GM23338 (cell line): Measurements from ENCODE around the gene CBLIF. TPM values are rescaled to one million over a fixed set of nuclear protein-coding genes. Genes with fewer than 3 reads are reported as not detected.

Source experiments
- ATAC-seq: fragments of 200-7000 bp; cut with Tn5 transposase; 3 replicates; pipeline ENCODE4 v1.9.1; 2020
- DNase-seq: peaks from one replicate; pipeline ENCODE4 v3.0.0-alpha.2; 2015; ENCODE audit warnings: low spot score
- H2AFZ ChIP-seq: fragments of 200-600 bp; sonication (generic); 2 replicates; pipeline ENCODE4 v1.8.0; 2016; ENCODE audit warnings: antibody characterized with exemption, mild to moderate bottlenecking, moderate library complexity
- H3F3A ChIP-seq: fragments of 200-600 bp; sonication (generic); replicated peaks from 2 replicates; pipeline ENCODE4 v1.8.0; 2017; ENCODE audit warnings: antibody characterized with exemption, mixed run types, low read depth
- H3K27ac ChIP-seq: fragments of 200-600 bp; sonication (generic); 2 replicates; pipeline ENCODE4 v1.6.1; 2016; ENCODE audit warnings: low read depth
- H3K27me3 ChIP-seq: fragments of 200-600 bp; sonication (generic); 2 replicates; pipeline ENCODE4 v1.8.0; 2016; ENCODE audit warnings: mild to moderate bottlenecking, mixed run types, moderate library complexity; ENCODE audit not compliant: insufficient read depth
- H3K36me3 ChIP-seq: fragments of 200-600 bp; sonication (generic); 2 replicates; pipeline ENCODE4 v1.8.0; 2016; ENCODE audit warnings: mild to moderate bottlenecking; ENCODE audit not compliant: insufficient read depth
- H3K4me1 ChIP-seq: fragments of 200-600 bp; sonication (generic); 2 replicates; pipeline ENCODE4 v1.8.0; 2016; ENCODE audit warnings: mild to moderate bottlenecking, moderate library complexity; ENCODE audit not compliant: insufficient read depth
- H3K4me2 ChIP-seq: fragments of 200-600 bp; sonication (generic); 2 replicates; pipeline ENCODE4 v1.7.1; 2017; ENCODE audit warnings: mixed run types
- H3K4me3 ChIP-seq: fragments of 200-600 bp; sonication (generic); 2 replicates; pipeline ENCODE4 v1.6.1; 2016; ENCODE audit warnings: mixed run types
- H3K79me2 ChIP-seq: fragments of 200-600 bp; sonication (generic); replicated peaks from 2 replicates; pipeline ENCODE4 v1.8.0; 2017; ENCODE audit warnings: mild to moderate bottlenecking; ENCODE audit not compliant: insufficient read depth
- H3K9me2 ChIP-seq: fragments of 200-600 bp; sonication (generic); 2 replicates; pipeline ENCODE4 v1.8.0; 2017; ENCODE audit not compliant: insufficient read depth
- H4K20me1 ChIP-seq: fragments of 200-600 bp; sonication (generic); replicated peaks from 2 replicates; pipeline ENCODE4 v1.8.0; 2017; ENCODE audit warnings: mild to moderate bottlenecking; ENCODE audit not compliant: insufficient read depth
- H3K27ac Mint-ChIP-seq: 2 replicates; pipeline ENCODE4 v1.8.0; 2020; ENCODE audit warnings: inconsistent platforms, mild to moderate bottlenecking, moderate library complexity, mixed read lengths
- H3K27me3 Mint-ChIP-seq: 3 replicates; pipeline ENCODE4 v1.8.0; 2022; ENCODE audit warnings: low read depth, mild to moderate bottlenecking, moderate library complexity, mixed read lengths, inconsistent platforms; ENCODE audit not compliant: insufficient read depth, poor library complexity
- H3K36me3 Mint-ChIP-seq: 3 replicates; pipeline ENCODE4 v1.8.0; 2021; ENCODE audit warnings: low read depth, mild to moderate bottlenecking, inconsistent platforms, moderate library complexity, mixed read lengths
- H3K4me1 Mint-ChIP-seq: 3 replicates; pipeline ENCODE4 v1.8.0; 2020; ENCODE audit warnings: mild to moderate bottlenecking, inconsistent platforms, mixed read lengths
- H3K4me3 Mint-ChIP-seq: 3 replicates; pipeline ENCODE4 v1.8.0; 2021; ENCODE audit warnings: moderate library complexity, mild to moderate bottlenecking, inconsistent platforms, mixed read lengths
- H3K9me3 Mint-ChIP-seq: 3 replicates; pipeline ENCODE4 v1.8.0; 2020; ENCODE audit warnings: moderate library complexity, mild to moderate bottlenecking, inconsistent platforms, mixed read lengths
- CREB1 ChIP-seq: fragments of 250-450 bp; sonication (Bioruptor Pico); IDR thresholded peaks from 2 replicates; pipeline ENCODE4 v1.5.0; 2020; ENCODE audit warnings: low read depth, mild to moderate bottlenecking, moderate library complexity
- CTCF ChIP-seq, 2 experiments: fragments of 200-600 bp in 1 of 2; sonication (generic) in 1 of 2; conservative IDR thresholded peaks; 2 replicates each; pipeline versions ENCODE4 v1.5.1 to v1.6.1; 2016 to 2017; ENCODE audit warnings: antibody characterized with exemption in 2 of 2, low read depth in 2 of 2, mild to moderate bottlenecking in 2 of 2, moderate library complexity in 1 of 2
- ETS1 ChIP-seq: IDR thresholded peaks from 2 replicates; pipeline ENCODE4 v1.6.1; 2016; ENCODE audit warnings: antibody characterized with exemption
- EZH2 ChIP-seq: fragments of 200-600 bp; sonication (generic); IDR thresholded peaks from one replicate; pipeline ENCODE4 v1.8.0; 2017; ENCODE audit warnings: antibody characterized with exemption, mild to moderate bottlenecking, low read depth; ENCODE audit not compliant: unreplicated experiment
- EZH2phosphoT487 ChIP-seq: fragments of 200-600 bp; sonication (generic); IDR thresholded peaks from one replicate; pipeline ENCODE4 v1.8.1; 2018; ENCODE audit warnings: antibody characterized with exemption; ENCODE audit not compliant: unreplicated experiment
- JUNB ChIP-seq: IDR thresholded peaks from one replicate; pipeline ENCODE4 v1.6.1; 2016; ENCODE audit warnings: antibody characterized with exemption; ENCODE audit not compliant: unreplicated experiment
- NANOG ChIP-seq: IDR thresholded peaks from 2 replicates; pipeline ENCODE4 v1.6.1; 2016; ENCODE audit warnings: antibody characterized with exemption, borderline replicate concordance
- REST ChIP-seq: IDR thresholded peaks from one replicate; pipeline ENCODE4 v1.6.1; 2018; ENCODE audit warnings: antibody characterized with exemption; ENCODE audit not compliant: unreplicated experiment
- STAT1 ChIP-seq: IDR thresholded peaks from one replicate; pipeline ENCODE4 v1.6.1; 2016; ENCODE audit warnings: antibody characterized with exemption; ENCODE audit not compliant: unreplicated experiment
- ZNF114 ChIP-seq: fragments of 250-450 bp; sonication (Bioruptor Pico); IDR thresholded peaks from 2 replicates; pipeline ENCODE4 v1.5.0; 2020; ENCODE audit warnings: mild to moderate bottlenecking, moderate library complexity
- ZNF462 ChIP-seq: fragments of 250-450 bp; sonication (Bioruptor Pico); IDR thresholded peaks from 2 replicates; pipeline ENCODE4 v1.5.0; 2020; ENCODE audit warnings: mild to moderate bottlenecking, moderate library complexity
- polyA plus RNA-seq: library from polyadenylated mRNA; unstranded; fragments of >200 nt; fragmentation: Nextera tagmentation; extraction: Ambion mirVana; gene quantifications from 2 replicates; pipeline ENCODE4 v1.2.1, GENCODE V29; 2016
- total RNA-seq: library from RNA; depleted of rRNA; stranded (reverse); fragments of >200 nt; shearing (Covaris generic); gene quantifications from 2 replicates; pipeline ENCODE4 v1.2.3, GENCODE V29; 2014

Gene CBLIF
- total and polyA plus RNA-seq, 2 experiments from 2014 or later: not detected

GRCh38 chr11:59801981-59802638, 43.2 kb downstream of the CBLIF start (continued):
- TF ChIP-seq ZNF114 (CRISPR knock-in tag) (no peak), REST (no peak), CTCF (conservative IDR thresholded peaks at IDR 0.05; ENCODE audit: low read depth in 2 of 2) (no peak)

GRCh38 chr11:59801160-59801706, 44.1 kb downstream of the CBLIF start:
- H3K27me3 Mint-ChIP-seq: no peaks in the 10 kb centered on the region
- H3K4me2 ChIP-seq: no peak overlapping the region
- DNase-seq (no peak), ATAC-seq (no peak)
- no peaks in the 10 kb centered on the region for H3K79me2 ChIP-seq
- H3K27ac ChIP-seq: no peak overlapping the region
- H3K9me3 Mint-ChIP-seq: no peaks in the 10 kb centered on the region
- no peaks in the 10 kb centered on the region; the same call in 2 of the 3 replicates for H3K4me1 Mint-ChIP-seq
- no peak overlapping the region for H3K4me3 ChIP-seq
- no peak overlapping the region for H3K4me3 Mint-ChIP-seq
- H3K4me1 ChIP-seq: no peaks in the 10 kb centered on the region
- no peak overlapping the region for H3K27ac Mint-ChIP-seq
- H3F3A ChIP-seq: no peaks in the 10 kb centered on the region
- H3K27me3 ChIP-seq: no peaks in the 10 kb centered on the region
- peaks cover 18% of the 10 kb centered on the region for H3K36me3 Mint-ChIP-seq
- H3K36me3 ChIP-seq: peaks cover 21% of the 10 kb centered on the region
- H4K20me1 ChIP-seq: peaks cover 4% of the 10 kb centered on the region; the same call in 1 of the 2 replicates
- no peak overlapping the region for H2AFZ ChIP-seq
- H3K9me2 ChIP-seq: no peaks in the 10 kb centered on the region
- TF ChIP-seq ZNF114 (CRISPR knock-in tag) (no peak), ETS1 (no peak), EZH2 (no peak), JUNB (no peak), ZNF462 (CRISPR knock-in tag) (no peak), EZH2phosphoT487 (no peak), STAT1 (no peak), NANOG (no peak), CREB1 (CRISPR knock-in tag) (no peak)
